Measurements from ENCODE around the gene HES4.

The HES4 gene

GRCh38 chr1:952603-953002, 47.3 kb downstream of the HES4 start:
- TF ChIP-seq NFIC (IDR thresholded peaks at IDR 0.05) (no peak), TAF1 (IDR thresholded peaks at IDR 0.05; ENCODE audit: low read depth) (no peak), FOXM1 (IDR thresholded peaks at IDR 0.05; ENCODE audit: borderline replicate concordance, low read depth) (no peak), TCF12 (IDR thresholded peaks at IDR 0.05; ENCODE audit: low read depth) (no peak), ZBTB7A (IDR thresholded peaks at IDR 0.05; ENCODE audit: low read depth) (no peak), RAD21 (IDR thresholded peaks at IDR 0.05; ENCODE audit: low read depth) (no peak), TEAD4 (IDR thresholded peaks at IDR 0.05) (no peak), EP300 (IDR thresholded peaks at IDR 0.05; ENCODE audit: borderline replicate concordance) (no peak), YY1 (IDR thresholded peaks at IDR 0.05; ENCODE audit: low read depth) (no peak), USF1 (IDR thresholded peaks at IDR 0.05) (no peak)

- no peak for TF ChIP-seq CEBPB (IDR thresholded peaks at IDR 0.05)
- no peak for TF ChIP-seq ZBTB7A (IDR thresholded peaks at IDR 0.05; ENCODE audit: low read depth)
- TF ChIP-seq NFIC (IDR thresholded peaks at IDR 0.05), result no peak
- TF ChIP-seq YY1 (IDR thresholded peaks at IDR 0.05; ENCODE audit: low read depth), result no peak
- TF ChIP-seq RAD21 (IDR thresholded peaks at IDR 0.05; ENCODE audit: low read depth), result no peak
- no peak for TF ChIP-seq TAF1 (IDR thresholded peaks at IDR 0.05; ENCODE audit: low read depth)
- TF ChIP-seq FOXM1 (IDR thresholded peaks at IDR 0.05; ENCODE audit: borderline replicate concordance, low read depth), result no peak
- no peak for TF ChIP-seq EP300 (IDR thresholded peaks at IDR 0.05; ENCODE audit: borderline replicate concordance)
- no peak for TF ChIP-seq REST (IDR thresholded peaks at IDR 0.05; ENCODE audit: low read depth)
- no peak for TF ChIP-seq TCF12 (IDR thresholded peaks at IDR 0.05; ENCODE audit: low read depth)
- no peak for TF ChIP-seq CREB1 (IDR thresholded peaks at IDR 0.05; ENCODE audit: low read depth)
These were observed 47.7 kb downstream of the HES4 start for GRCh38 chr1:952201-952600.

GRCh38 chr1:951364-951763, 48.5 kb downstream of the HES4 start:
- TF ChIP-seq ZBTB7A (IDR thresholded peaks at IDR 0.05; ENCODE audit: low read depth), result no peak
- peak; percentile 29; the same call in 1 of the 2 replicates for TF ChIP-seq RAD21 (IDR thresholded peaks at IDR 0.05; ENCODE audit: low read depth)
- TF ChIP-seq NFIC (IDR thresholded peaks at IDR 0.05), result no peak

- TF ChIP-seq EGR1 (IDR thresholded peaks at IDR 0.05) (no peak), NFIC (IDR thresholded peaks at IDR 0.05) (no peak), CREB1 (IDR thresholded peaks at IDR 0.05; ENCODE audit: low read depth) (no peak), ZBTB7A (IDR thresholded peaks at IDR 0.05; ENCODE audit: low read depth) (no peak), MAX (IDR thresholded peaks at IDR 0.05) (no peak), TCF12 (IDR thresholded peaks at IDR 0.05; ENCODE audit: low read depth) (no peak), USF1 (IDR thresholded peaks at IDR 0.05) (no peak), FOXM1 (IDR thresholded peaks at IDR 0.05; ENCODE audit: borderline replicate concordance, low read depth) (no peak), TEAD4 (IDR thresholded peaks at IDR 0.05) (no peak), RAD21 (IDR thresholded peaks at IDR 0.05; ENCODE audit: low read depth) (no peak), YY1 (IDR thresholded peaks at IDR 0.05; ENCODE audit: low read depth) (no peak), REST (IDR thresholded peaks at IDR 0.05; ENCODE audit: low read depth) (no peak), CEBPB (IDR thresholded peaks at IDR 0.05) (no peak), EP300 (IDR thresholded peaks at IDR 0.05; ENCODE audit: borderline replicate concordance) (no peak)
These were observed 49.0 kb downstream of the HES4 start for GRCh38 chr1:950881-951280.

DNA sequence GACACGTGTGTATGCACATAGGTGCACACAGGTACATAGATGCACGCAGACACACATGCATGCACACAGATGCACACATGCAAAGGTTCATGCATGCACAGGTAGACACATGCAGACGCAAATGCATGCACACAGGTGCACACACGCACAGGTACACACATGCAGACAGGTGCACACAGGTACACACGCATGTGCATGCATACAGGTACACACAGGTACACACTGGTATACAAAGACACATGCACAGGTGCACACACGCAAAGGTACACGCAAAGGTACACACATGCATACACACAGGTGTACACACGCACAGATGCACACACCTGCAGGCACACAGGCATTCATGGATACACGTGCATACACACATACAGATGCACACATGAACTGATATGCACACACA, 49.6 kb downstream of the HES4 start:
- TF ChIP-seq EP300 (IDR thresholded peaks at IDR 0.05; ENCODE audit: borderline replicate concordance) (no peak), ZBTB7A (IDR thresholded peaks at IDR 0.05; ENCODE audit: low read depth) (no peak), REST (IDR thresholded peaks at IDR 0.05; ENCODE audit: low read depth) (no peak), RAD21 (IDR thresholded peaks at IDR 0.05; ENCODE audit: low read depth) (no peak), FOXM1 (IDR thresholded peaks at IDR 0.05; ENCODE audit: borderline replicate concordance, low read depth) (no peak), USF1 (IDR thresholded peaks at IDR 0.05) (no peak), CREB1 (IDR thresholded peaks at IDR 0.05; ENCODE audit: low read depth) (no peak), TAF1 (IDR thresholded peaks at IDR 0.05; ENCODE audit: low read depth) (no peak)
